Fibroblast of skin of abdomen (primary cell): ENCODE data around the gene POU5F2.

ENCODE experiments used
- DNase-seq: peaks from one replicate; pipeline ENCODE4 v3.0.0-alpha.2; 2013

Gene POU5F2

GRCh38 chr5:93716453-93716852, 24.9 kb downstream of the POU5F2 start:
- no peak for DNase-seq

- DNase-seq: no peak
Observed at GRCh38 chr5:93715761-93716160, 25.6 kb downstream of the POU5F2 start.

GRCh38 chr5:93715327-93715726, 26.1 kb downstream of the POU5F2 start:
- no peak for DNase-seq

GRCh38 chr5:93708442-93708841, 33.0 kb downstream of the POU5F2 start:
- no peak for DNase-seq

GRCh38 chr5:93705896-93706295, 35.5 kb downstream of the POU5F2 start:
- peak; percentile 85 for DNase-seq

- peak; percentile 47 for DNase-seq
Observed at GRCh38 chr5:93704996-93705395, 36.4 kb downstream of the POU5F2 start.

GRCh38 chr5:93691997-93692396, 49.4 kb downstream of the POU5F2 start:
- no peak for DNase-seq
